ENCODE results near the gene C10orf62.

C10orf62 gene

GRCh38 chr10:97546456-97547270, 42.9 kb upstream of the C10orf62 start:
- no peaks in the 10 kb centered on the region for H3K27me3 ChIP-seq (ENCODE audit: insufficient read depth, poor library complexity, severe bottlenecking)
- no peak for DNase-seq (ENCODE audit: low spot score)
- no peak overlapping the region for H3K27ac ChIP-seq (ENCODE audit: poor library complexity, severe bottlenecking)
- no peak for TF ChIP-seq CTCF (IDR thresholded peaks at IDR 0.05; ENCODE audit: poor library complexity, severe bottlenecking)
- peaks cover 38% of the 10 kb centered on the region for H3K4me1 ChIP-seq (ENCODE audit: insufficient read depth, poor library complexity, severe bottlenecking)
- ATAC-seq (ENCODE audit: low read depth) = no peak
- no peaks in the 10 kb centered on the region for H3K36me3 ChIP-seq (ENCODE audit: low read depth)
- no peak overlapping the region for H3K4me3 ChIP-seq (ENCODE audit: severe bottlenecking)
- no peaks in the 10 kb centered on the region for H3K9me3 ChIP-seq (ENCODE audit: severe bottlenecking)

DNA sequence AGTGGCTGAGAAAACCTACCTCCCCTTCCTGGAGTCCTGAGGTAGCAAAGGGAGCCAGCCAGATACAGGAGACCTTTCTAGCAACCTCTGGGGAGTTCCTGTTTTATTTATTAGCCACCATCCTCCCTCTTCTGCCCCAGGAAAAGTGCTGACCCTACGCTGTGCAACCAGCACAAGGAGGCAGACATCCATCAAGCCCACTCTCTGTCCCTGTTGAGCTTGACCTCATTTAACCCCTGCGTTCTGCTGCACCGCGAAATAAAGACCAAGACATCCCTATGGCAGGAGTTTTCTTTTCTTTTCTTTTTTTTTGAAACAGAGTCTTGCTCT, 42.3 kb upstream of the C10orf62 start:
- no peak overlapping the region for H3K27ac ChIP-seq (ENCODE audit: poor library complexity, severe bottlenecking)
- H3K4me1 ChIP-seq (ENCODE audit: insufficient read depth, poor library complexity, severe bottlenecking) = peaks cover 33% of the 10 kb centered on the region
- H3K36me3 ChIP-seq (ENCODE audit: low read depth) = no peaks in the 10 kb centered on the region
- H3K9me3 ChIP-seq (ENCODE audit: severe bottlenecking) = no peaks in the 10 kb centered on the region
- TF ChIP-seq CTCF (IDR thresholded peaks at IDR 0.05; ENCODE audit: poor library complexity, severe bottlenecking) = no peak
- no peaks in the 10 kb centered on the region for H3K27me3 ChIP-seq (ENCODE audit: insufficient read depth, poor library complexity, severe bottlenecking)
- DNase-seq (ENCODE audit: low spot score) (no peak), ATAC-seq (ENCODE audit: low read depth) (no peak)
- no peak overlapping the region for H3K4me3 ChIP-seq (ENCODE audit: severe bottlenecking)

GRCh38 chr10:97547962-97548361, 41.6 kb upstream of the C10orf62 start:
- Histone ChIP-seq H3K36me3 (ENCODE audit: low read depth) (no peaks in the 10 kb centered on the region), H3K9me3 (ENCODE audit: severe bottlenecking) (no peaks in the 10 kb centered on the region), H3K4me3 (ENCODE audit: severe bottlenecking) (no peak overlapping the region), H3K27ac (ENCODE audit: poor library complexity, severe bottlenecking) (peak overlapping the region; percentile 71), H3K27me3 (ENCODE audit: insufficient read depth, poor library complexity, severe bottlenecking) (no peaks in the 10 kb centered on the region), H3K4me1 (ENCODE audit: insufficient read depth, poor library complexity, severe bottlenecking) (peaks cover 26% of the 10 kb centered on the region)
- DNase-seq (ENCODE audit: low spot score) (no peak), ATAC-seq (ENCODE audit: low read depth) (no peak)
- TF ChIP-seq CTCF (IDR thresholded peaks at IDR 0.05; ENCODE audit: poor library complexity, severe bottlenecking) = no peak

- Histone ChIP-seq H3K9me3 (ENCODE audit: severe bottlenecking) (no peaks in the 10 kb centered on the region), H3K27ac (ENCODE audit: poor library complexity, severe bottlenecking) (peak overlapping the region; percentile 71), H3K36me3 (ENCODE audit: low read depth) (no peaks in the 10 kb centered on the region), H3K27me3 (ENCODE audit: insufficient read depth, poor library complexity, severe bottlenecking) (no peaks in the 10 kb centered on the region), H3K4me1 (ENCODE audit: insufficient read depth, poor library complexity, severe bottlenecking) (peaks cover 21% of the 10 kb centered on the region), H3K4me3 (ENCODE audit: severe bottlenecking) (no peak overlapping the region)
- ATAC-seq (ENCODE audit: low read depth) = no peak
- TF ChIP-seq CTCF (IDR thresholded peaks at IDR 0.05; ENCODE audit: poor library complexity, severe bottlenecking) = no peak
- no peak for DNase-seq (ENCODE audit: low spot score)
These were observed 40.6 kb upstream of the C10orf62 start for GRCh38 chr10:97548828-97549455.

All from RWPE2 (cell line).